IMR-90 (cell line): ENCODE measurements around the gene ZFYVE21. TPM values are rescaled to one million over a fixed set of nuclear protein-coding genes. Genes with fewer than 3 reads are reported as not detected.

ENCODE experiments used
- ATAC-seq: fragments of 200-7000 bp; cut with Tn5 transposase; 2 replicates; pipeline ENCODE4 v1.9.1; 2020; ENCODE audit warnings: low read depth, mild to moderate bottlenecking, moderate library complexity
- BruUV-seq: library from RNA; stranded (reverse); fragments of 400-500 nt; replicated peaks from 2 replicates; lab custom pipeline; 2021; lab: Mats Ljungman, UMichigan
- CTCF ChIA-PET: fragments of 300-600 bp; formaldehyde crosslinking; extraction: SDS; loops from one replicate; lab custom pipeline; 2021; ENCODE audit warnings: antibody characterized with exemption; lab: Yijun Ruan, JAX
- POLR2A ChIA-PET: fragments of 300-600 bp; sonication (Branson Sonifier 250); formaldehyde crosslinking; loops from one replicate; lab custom pipeline; 2022; ENCODE audit warnings: antibody characterized with exemption; ENCODE audit not compliant: unreplicated experiment; lab: Charles Lee
- DNase-seq: peaks from one replicate; pipeline ENCODE4 v3.0.0; 2013
- H2AFZ ChIP-seq: replicated peaks from 2 replicates; pipeline ENCODE3; 2013; ENCODE audit warnings: low read length, mild to moderate bottlenecking; ENCODE audit not compliant: poor library complexity
- H2AK5ac ChIP-seq: 2 replicates; pipeline ENCODE4 v1.6.1; 2013; ENCODE audit warnings: low read depth, low read length, inconsistent platforms
- H2AK9ac ChIP-seq: replicated peaks from 2 replicates; pipeline ENCODE3; 2013; ENCODE audit warnings: mild to moderate bottlenecking, low read depth, low read length, moderate library complexity; ENCODE audit not compliant: poor library complexity
- H2BK120ac ChIP-seq: 2 replicates; pipeline ENCODE4 v1.6.1; 2013; ENCODE audit warnings: low read depth, low read length, inconsistent platforms
- H2BK15ac ChIP-seq: 3 replicates; pipeline ENCODE4 v1.6.1; 2013; ENCODE audit warnings: low read depth, low read length, inconsistent platforms
- H2BK20ac ChIP-seq: 2 replicates; pipeline ENCODE4 v1.6.1; 2013; ENCODE audit warnings: low read depth, mild to moderate bottlenecking, inconsistent platforms, low read length, moderate library complexity
- H2BK5ac ChIP-seq: 2 replicates; pipeline ENCODE4 v1.6.1; 2013; ENCODE audit warnings: mild to moderate bottlenecking, low read depth, low read length, inconsistent platforms; ENCODE audit not compliant: poor library complexity, severe bottlenecking
- H3K14ac ChIP-seq: replicated peaks from 2 replicates; pipeline ENCODE4 v1.6.1; 2013; ENCODE audit warnings: low read depth, low read length, inconsistent platforms
- H3K18ac ChIP-seq: 2 replicates; pipeline ENCODE4 v1.6.1; 2013; ENCODE audit warnings: low read depth, low read length, control low read depth
- H3K23ac ChIP-seq: 2 replicates; pipeline ENCODE4 v1.6.1; 2013; ENCODE audit warnings: low read depth, low read length, inconsistent platforms
- H3K27ac ChIP-seq: 2 replicates; pipeline ENCODE4 v1.5.1; 2013; ENCODE audit warnings: mild to moderate bottlenecking, control low read depth, low read length; ENCODE audit not compliant: insufficient read depth
- H3K27me3 ChIP-seq: 2 replicates; pipeline ENCODE4 v1.6.1; 2013; ENCODE audit warnings: low read length; ENCODE audit not compliant: control insufficient read depth, insufficient read depth
- H3K36me3 ChIP-seq: 2 replicates; pipeline ENCODE4 v1.6.1; 2013; ENCODE audit warnings: low read length, mixed read lengths; ENCODE audit not compliant: control insufficient read depth, insufficient read depth
- H3K4ac ChIP-seq: 2 replicates; pipeline ENCODE4 v1.6.1; 2013; ENCODE audit warnings: low read depth, low read length, inconsistent platforms
- H3K4me1 ChIP-seq: 2 replicates; pipeline ENCODE4 v1.6.1; 2013; ENCODE audit warnings: low read length, mixed read lengths; ENCODE audit not compliant: control insufficient read depth, insufficient read depth
- H3K4me2 ChIP-seq: 2 replicates; pipeline ENCODE4 v1.6.1; 2013; ENCODE audit warnings: low read depth, mild to moderate bottlenecking, control low read depth, low read length, moderate library complexity
- H3K4me3 ChIP-seq: 2 replicates; pipeline ENCODE4 v1.5.1; 2013; ENCODE audit warnings: low read depth, mild to moderate bottlenecking, control low read depth, low read length, moderate library complexity; ENCODE audit not compliant: insufficient read depth
- H3K56ac ChIP-seq: 2 replicates; pipeline ENCODE4 v1.6.1; 2013; ENCODE audit warnings: low read length, inconsistent platforms; ENCODE audit not compliant: insufficient read depth; ENCODE audit errors: extremely low read depth
- H3K79me1 ChIP-seq, 2 experiments: 2 replicates each; pipeline ENCODE4 v1.6.1; 2013; ENCODE audit warnings: low read length in 2 of 2, inconsistent platforms in 1 of 2, low read depth in 1 of 2
- H3K9ac ChIP-seq: 2 replicates; pipeline ENCODE4 v1.6.1; 2013; ENCODE audit warnings: low read depth, low read length, control low read depth
- H3K9me1 ChIP-seq: 2 replicates; pipeline ENCODE4 v1.6.1; 2013; ENCODE audit warnings: low read length, inconsistent platforms; ENCODE audit not compliant: insufficient read depth
- H3K9me3 ChIP-seq: 2 replicates; pipeline ENCODE4 v1.6.1; 2013; ENCODE audit warnings: low read length; ENCODE audit not compliant: control insufficient read depth, insufficient read depth
- H4K20me1 ChIP-seq: 2 replicates; pipeline ENCODE4 v1.6.1; 2013; ENCODE audit warnings: low read length, inconsistent platforms; ENCODE audit not compliant: insufficient read depth
- H4K5ac ChIP-seq: 2 replicates; pipeline ENCODE4 v1.6.1; 2013; ENCODE audit warnings: mild to moderate bottlenecking, low read depth, low read length, control low read depth
- H4K8ac ChIP-seq, 2 experiments: 2 replicates each; pipeline ENCODE4 v1.6.1; 2013; ENCODE audit warnings: low read depth in 2 of 2, low read length in 2 of 2, control low read depth in 1 of 2, inconsistent platforms in 1 of 2
- H4K91ac ChIP-seq: 2 replicates; pipeline ENCODE4 v1.6.1; 2013; ENCODE audit warnings: low read depth, low read length, inconsistent platforms; ENCODE audit not compliant: insufficient read depth
- BHLHE40 ChIP-seq: fragments of 150-350 bp; IDR thresholded peaks from 2 replicates; pipeline ENCODE4 v1.6.1; 2016; ENCODE audit warnings: mild to moderate bottlenecking, low read depth, low read length
- CEBPB ChIP-seq: IDR thresholded peaks from 2 replicates; pipeline ENCODE4 v1.6.1; 2012; ENCODE audit warnings: low read depth, low read length, improper control_type of control experiment
- CHD1 ChIP-seq: IDR thresholded peaks from 2 replicates; pipeline ENCODE4 v1.6.1; 2012; ENCODE audit warnings: low read depth, low read length, improper control_type of control experiment
- CTCF ChIP-seq: conservative IDR thresholded peaks from 2 replicates; pipeline ENCODE4 v1.5.1; 2012; ENCODE audit warnings: mild to moderate bottlenecking, low read depth, low read length, improper control_type of control experiment
- MAFK ChIP-seq: IDR thresholded peaks from 2 replicates; pipeline ENCODE4 v1.6.1; 2012; ENCODE audit warnings: low read depth, low read length, improper control_type of control experiment
- MAZ ChIP-seq: IDR thresholded peaks from 2 replicates; pipeline ENCODE4 v1.6.1; 2012; ENCODE audit warnings: low read depth, mild to moderate bottlenecking, low read length, improper control_type of control experiment, moderate library complexity, borderline replicate concordance
- MXI1 ChIP-seq: IDR thresholded peaks from 2 replicates; pipeline ENCODE4 v1.6.1; 2012; ENCODE audit warnings: low read depth, mild to moderate bottlenecking, low read length, moderate library complexity, borderline replicate concordance
- NFE2L2 ChIP-seq: fragments of 150-350 bp; IDR thresholded peaks from 2 replicates; pipeline ENCODE4 v1.6.1; 2016; ENCODE audit warnings: low read depth, mild to moderate bottlenecking, low read length
- POLR2A ChIP-seq: IDR thresholded peaks from 2 replicates; pipeline ENCODE4 v1.6.1; 2012; ENCODE audit warnings: mild to moderate bottlenecking, low read depth, low read length
- SMC3 ChIP-seq: fragments of 150-350 bp; IDR thresholded peaks from 2 replicates; pipeline ENCODE4 v1.6.1; 2016; ENCODE audit warnings: low read depth, mild to moderate bottlenecking, antibody characterized with exemption, low read length, moderate library complexity
- WGBS, 2 experiments: methylation state at CpG; one replicate each; pipeline versions ENCODE4 v1.1.5 to v1.1.7; 2013; ENCODE audit warnings: missing lambda C conversion rate in 2 of 2; ENCODE audit not compliant: insufficient read length in 1 of 2; ENCODE audit errors: extremely low coverage in 2 of 2; 5-methylcytosine and 5-hydroxymethylcytosine counted together
- dilution Hi-C: fragments of 300-500 bp; cut with HindIII; formaldehyde crosslinking; loops from one replicate; pipeline ENCODE4 v1.14.3; 2018; ENCODE audit warnings: low sequenced_read_pairs; ENCODE audit not compliant: unreplicated experiment
- in situ Hi-C: fragments of 300-500 bp; cut with MboI; formaldehyde crosslinking; loops from 3 replicates; pipeline ENCODE4 v1.14.3; 2019; ENCODE audit warnings: low sequenced_read_pairs, inconsistent platforms, mixed read lengths
- intact Hi-C: fragments of 100-400 bp; cut with micrococcal nuclease; formaldehyde crosslinking; loops from 2 replicates; pipeline ENCODE4 v1.10.0; 2022
- polyA plus RNA-seq, 3 experiments: library from polyadenylated mRNA; depleted of rRNA; stranded (reverse); fragments of >200 nt; gene quantifications; 2 replicates each; pipeline ENCODE4 v1.2.3, GENCODE V29; 2012; ENCODE audit warnings: low replicate concordance in 1 of 3
- total RNA-seq: library from RNA; depleted of rRNA; stranded (reverse); fragments of >200 nt; gene quantifications from 2 replicates; pipeline ENCODE4 v1.2.3, GENCODE V29; 2012
- TF ChIP-seq, protein P1 (sequence below): fragments of 150-350 bp; IDR thresholded peaks from 2 replicates; pipeline ENCODE4 v1.6.1; 2017; ENCODE audit warnings: mild to moderate bottlenecking, antibody characterized with exemption, low read length, low read depth

Gene ZFYVE21
- total and polyA plus RNA-seq, 2 of the 4 experiments (the other 2 are of a cell fraction): 41.2 to 89.2 TPM

DNA sequence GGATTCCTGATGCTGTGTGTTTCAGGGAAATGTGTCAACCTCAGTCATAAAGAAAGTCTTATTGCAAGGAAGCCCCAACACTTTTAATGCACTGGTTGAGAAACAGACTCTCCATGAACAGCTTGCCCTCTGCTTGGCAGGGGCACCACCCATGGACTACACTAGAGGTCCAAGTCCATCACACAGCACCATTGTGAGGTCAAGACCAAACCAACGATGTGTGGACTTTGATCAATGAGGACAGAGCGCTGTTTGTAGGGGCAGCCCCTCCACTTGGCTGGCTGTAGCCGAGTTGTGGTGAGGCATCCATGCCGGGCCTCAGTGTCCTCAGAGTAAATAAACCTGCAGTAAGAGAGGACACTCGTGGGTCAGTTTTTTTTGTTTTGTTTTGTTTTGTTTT is 29.8 kb downstream of the ZFYVE21 start:
- Histone ChIP-seq H2BK20ac (no peak overlapping the region), H3K56ac (no peak overlapping the region), H3K27me3 (no peaks in the 10 kb centered on the region), H3K14ac (no peak overlapping the region), H3K4me2 (no peak overlapping the region), H4K20me1 (no peaks in the 10 kb centered on the region), H3K79me1 (0 out of 4 replicates have a peak, but pooled peaks cover 0 to 2% of the 10 kb centered on the region in 2 experiments), H2AK9ac (no peak overlapping the region), H2BK15ac (no peak overlapping the region), H3K4me3 (no peak overlapping the region), H2BK5ac (no peak overlapping the region), H4K5ac (no peak overlapping the region), H3K4me1 (peaks cover 2% of the 10 kb centered on the region; the same call in 1 of the 2 replicates), H3K18ac (no peak overlapping the region), H3K23ac (no peak overlapping the region), H2AK5ac (no peak overlapping the region), H3K9me3 (no peaks in the 10 kb centered on the region), H3K27ac (no peak overlapping the region), H2AFZ (no peak overlapping the region), H4K8ac (no peak overlapping the region), H3K9me1 (peaks cover 7% of the 10 kb centered on the region; the same call in 1 of the 2 replicates), H3K4ac (no peak overlapping the region), H3K36me3 (no peaks in the 10 kb centered on the region), H4K91ac (no peak overlapping the region), H3K9ac (no peak overlapping the region), H2BK120ac (no peak overlapping the region)
- 96% methylated on average over 3 of the region's 5 CpGs; no CpG with 5 or more reads in 1 of the 2 experiments for WGBS, 2 experiments
- TF ChIP-seq, protein P1, sequence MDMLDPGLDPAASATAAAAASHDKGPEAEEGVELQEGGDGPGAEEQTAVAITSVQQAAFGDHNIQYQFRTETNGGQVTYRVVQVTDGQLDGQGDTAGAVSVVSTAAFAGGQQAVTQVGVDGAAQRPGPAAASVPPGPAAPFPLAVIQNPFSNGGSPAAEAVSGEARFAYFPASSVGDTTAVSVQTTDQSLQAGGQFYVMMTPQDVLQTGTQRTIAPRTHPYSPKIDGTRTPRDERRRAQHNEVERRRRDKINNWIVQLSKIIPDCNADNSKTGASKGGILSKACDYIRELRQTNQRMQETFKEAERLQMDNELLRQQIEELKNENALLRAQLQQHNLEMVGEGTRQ: no peak
- TF ChIP-seq MXI1: no peak
- TF ChIP-seq POLR2A: no peak
- TF ChIP-seq CEBPB: no peak
- TF ChIP-seq NFE2L2: no peak
- no peak for TF ChIP-seq MAFK
- TF ChIP-seq BHLHE40: no peak
- no peak for TF ChIP-seq SMC3
- no peak for TF ChIP-seq CHD1
- no peak for TF ChIP-seq MAZ
- no peak for TF ChIP-seq CTCF
- dilution Hi-C loops: no loop called here
- no peak for DNase-seq
- no TSS peak for BruUV-seq
- in situ Hi-C loops: no loop called here
- intact Hi-C loops: no loop called here
- no peak for ATAC-seq
- POLR2A ChIA-PET: no interaction called here
- CTCF ChIA-PET: no interaction called here
